Measurements from ENCODE around the gene MAGI1.

DNA sequence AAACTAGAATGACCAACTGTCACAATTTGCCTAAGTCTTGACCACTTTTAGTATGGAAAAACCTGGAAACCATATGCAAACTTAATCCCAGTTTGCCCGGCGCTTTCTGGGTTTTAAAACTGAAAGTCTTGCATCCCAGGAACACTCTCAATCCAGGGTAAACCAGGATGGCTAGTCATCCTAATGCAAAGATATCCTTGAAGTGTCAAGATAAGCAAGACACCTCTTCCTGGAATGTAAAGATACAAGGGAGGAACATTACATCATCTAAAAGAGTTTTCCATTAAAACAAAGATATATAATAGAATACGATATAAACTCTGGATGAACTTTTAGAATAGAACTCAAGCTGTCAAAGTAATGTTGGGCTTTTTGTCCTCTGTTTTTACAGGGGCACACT, 188.5 kb downstream of the MAGI1 start:
- no peak for TF ChIP-seq CTCF (IDR thresholded peaks at IDR 0.05)
- TF ChIP-seq POLR2AphosphoS5 (IDR thresholded peaks at IDR 0.05), result no peak
- TF ChIP-seq POLR2A (IDR thresholded peaks at IDR 0.05), result no peak
